GM12801 (cell line): ENCODE results near the gene LDHD.

Source experiments
- CTCF ChIP-seq: IDR thresholded peaks from one replicate; pipeline ENCODE4 v1.5.1; 2011; ENCODE audit warnings: control low read depth; ENCODE audit not compliant: insufficient read length; ENCODE audit errors: extremely low read depth

The LDHD gene

GRCh38 chr16:75102595-75102994 is 14.0 kb downstream of the LDHD start:
- no peak for TF ChIP-seq CTCF

- no peak for TF ChIP-seq CTCF
Measured at GRCh38 chr16:75101635-75102034, 14.9 kb downstream of the LDHD start.

GRCh38 chr16:75100603-75100990 is 16.0 kb downstream of the LDHD start:
- no peak for TF ChIP-seq CTCF

GRCh38 chr16:75099738-75100602 is 16.6 kb downstream of the LDHD start:
- TF ChIP-seq CTCF = no peak

- no peak for TF ChIP-seq CTCF
Measured at GRCh38 chr16:75099075-75099667, 17.4 kb downstream of the LDHD start.

GRCh38 chr16:75097941-75098901 is 18.4 kb downstream of the LDHD start:
- TF ChIP-seq CTCF = no peak
